HepG2 (cell line): ENCODE measurements around the gene EPHA3. TPM values are rescaled to one million over a fixed set of nuclear protein-coding genes. Genes with fewer than 3 reads are reported as not detected.
A peak's percentile ranks its signal among the peaks of the same experiment; 100 is the strongest.

ENCODE experiments used
- ATAC-seq: fragments of 200-7000 bp; cut with Tn5 transposase; 3 replicates; pipeline ENCODE4 v1.9.1; 2020; ENCODE audit warnings: mild to moderate bottlenecking, moderate library complexity
- BruUV-seq: library from RNA; stranded (reverse); fragments of 400-500 nt; replicated peaks from 2 replicates; lab custom pipeline; 2021; lab: Mats Ljungman, UMichigan
- CTCF ChIA-PET: fragments of 300-600 bp; formaldehyde crosslinking; extraction: SDS; loops from one replicate; lab custom pipeline; 2021; ENCODE audit warnings: low total read pairs, inconsistent platforms, low intra/inter-chr PET ratio; lab: Yijun Ruan, JAX
- POLR2A ChIA-PET: fragments of 350-600 bp; sonication (Branson Sonifier 250); formaldehyde crosslinking; loops from one replicate; lab custom pipeline; 2020; ENCODE audit warnings: antibody characterized with exemption, inconsistent platforms; lab: Yijun Ruan, JAX
- DNase-seq: peaks from one replicate; pipeline ENCODE4 v3.0.0-alpha.2; 2015; ENCODE audit warnings: low spot score
- FAIRE-seq: peaks from 3 replicates; lab custom pipeline; 2011; peaks lifted over from hg19 to GRCh38; lab: Jason Lieb, UNC
- H2AFZ ChIP-seq: one replicate; pipeline ENCODE4 v1.6.1; 2011; ENCODE audit warnings: low read length, inconsistent platforms
- H3K27ac ChIP-seq: fragments of 300-600 bp; 3 replicates; pipeline ENCODE4 v1.8.0; 2011; ENCODE audit warnings: mixed run types, mild to moderate bottlenecking, mixed read lengths, low read length, inconsistent platforms; ENCODE audit not compliant: insufficient read depth; ENCODE audit errors: extremely low read length
- H3K27me3 ChIP-seq, 2 experiments: fragments of 200-600 bp in 1 of 2; 2 replicates in 1 of 2; 3 replicates in 1 of 2; pipeline versions ENCODE4 v1.6.0 to v1.8.0; 2011; ENCODE audit warnings: low read length in 2 of 2, mild to moderate bottlenecking in 2 of 2, moderate library complexity in 2 of 2, inconsistent platforms in 1 of 2; ENCODE audit not compliant: insufficient read depth in 2 of 2, control insufficient read depth in 1 of 2
- H3K36me3 ChIP-seq, 2 experiments: fragments of 200-600 bp in 1 of 2; replicated peaks in 1 of 2; 2 replicates in 1 of 2; 3 replicates in 1 of 2; pipeline versions ENCODE4 v1.5.1 to v1.8.0; 2011; ENCODE audit warnings: low read length in 2 of 2, inconsistent platforms in 1 of 2; ENCODE audit not compliant: insufficient read depth in 2 of 2, control insufficient read depth in 1 of 2
- H3K4me1 ChIP-seq: 2 replicates; pipeline ENCODE4 v1.5.1; 2012; ENCODE audit warnings: low read length, inconsistent platforms; ENCODE audit not compliant: insufficient read depth
- H3K4me2 ChIP-seq: 2 replicates; pipeline ENCODE4 v1.6.0; 2011; ENCODE audit warnings: low read depth, low read length, inconsistent platforms
- H3K4me3 ChIP-seq, 3 experiments: fragments of 200-600 bp in 1 of 3; sonication (generic), shearing (Covaris generic) in 1 of 3; replicated peaks in 1 of 3; 2 replicates each; pipeline ENCODE4 v1.5.1; 2011 to 2016; ENCODE audit warnings: low read length in 3 of 3, inconsistent platforms in 2 of 3, low read depth in 2 of 3, mild to moderate bottlenecking in 2 of 3, control low read depth in 1 of 3, mixed read lengths in 1 of 3; ENCODE audit not compliant: insufficient read depth in 1 of 3
- H3K79me2 ChIP-seq: one replicate; pipeline ENCODE4 v1.6.1; 2011; ENCODE audit warnings: low read length, inconsistent platforms; ENCODE audit not compliant: insufficient read depth
- H3K9ac ChIP-seq: 2 replicates; pipeline ENCODE4 v1.6.0; 2011; ENCODE audit warnings: mild to moderate bottlenecking, low read depth, low read length, inconsistent platforms; ENCODE audit not compliant: insufficient read depth
- H3K9me3 ChIP-seq: 2 replicates; pipeline ENCODE4 v1.5.1; 2012; ENCODE audit warnings: mild to moderate bottlenecking, low read length
- H4K20me1 ChIP-seq: 2 replicates; pipeline ENCODE4 v1.6.0; 2011; ENCODE audit warnings: inconsistent platforms, mild to moderate bottlenecking, low read length, moderate library complexity; ENCODE audit not compliant: insufficient read depth
- CERS6 ChIP-seq: sonication (generic); formaldehyde crosslinking; IDR thresholded peaks from 2 replicates; pipeline ENCODE4 v1.5.0; 2020; ENCODE audit warnings: missing genetic modification reagents
- MAFF ChIP-seq: IDR thresholded peaks from 2 replicates; pipeline ENCODE4 v1.6.1; 2011; ENCODE audit warnings: low read depth, low read length, improper control_type of control experiment
- NR1H2 ChIP-seq: sonication (generic); formaldehyde crosslinking; IDR thresholded peaks from 2 replicates; pipeline ENCODE4 v1.8.1; 2022; ENCODE audit warnings: low read depth, missing genetic modification reagents, borderline replicate concordance
- PCBP1 ChIP-seq: fragments of 200-400 bp; formaldehyde crosslinking; IDR thresholded peaks from 2 replicates; pipeline ENCODE4 v1.6.1; 2017; ENCODE audit warnings: mild to moderate bottlenecking, low read depth, low read length, borderline replicate concordance
- RBM39 ChIP-seq: fragments of 200-400 bp; formaldehyde crosslinking; IDR thresholded peaks from one replicate; pipeline ENCODE4 v1.6.1; 2018; ENCODE audit warnings: antibody characterized with exemption, mild to moderate bottlenecking, low read depth, low read length; ENCODE audit not compliant: poor library complexity, severe bottlenecking
- ZHX2 ChIP-seq, 2 experiments: sonication (generic) in 1 of 2; formaldehyde crosslinking in 1 of 2; IDR thresholded peaks; 2 replicates each; pipeline versions ENCODE4 v1.6.1 to v1.9.0; 2014 to 2022; ENCODE audit warnings: antibody characterized with exemption in 1 of 2, borderline replicate concordance in 1 of 2, inconsistent platforms in 1 of 2, low read depth in 1 of 2, missing genetic modification reagents in 1 of 2
- ZNF597 ChIP-seq: sonication (generic); formaldehyde crosslinking; IDR thresholded peaks from 2 replicates; pipeline ENCODE4 v1.5.0; 2020; ENCODE audit warnings: missing genetic modification reagents
- ZNF609 ChIP-seq: sonication (generic); formaldehyde crosslinking; IDR thresholded peaks from 2 replicates; pipeline ENCODE4 v1.4.0; 2020; ENCODE audit warnings: mild to moderate bottlenecking, missing genetic modification reagents, borderline replicate concordance
- WGBS: methylation state at CpG from one replicate; pipeline ENCODE4 v1.1.6; 2017; ENCODE audit warnings: low lambda C conversion rate; 5-methylcytosine and 5-hydroxymethylcytosine counted together
- in situ Hi-C: cut with HindIII; loops from 2 replicates; pipeline ENCODE4 v1.10.0; 2017; ENCODE audit warnings: low pct_unique_long_range_greater_than_20kb; ENCODE audit not compliant: extremely low pct_ligation_motif_present
- intact Hi-C: fragments of 100-400 bp; cut with micrococcal nuclease; formaldehyde crosslinking; loops from one replicate; pipeline ENCODE4 v1.10.0; 2022; ENCODE audit not compliant: unreplicated experiment
- polyA plus RNA-seq, 8 experiments: library from polyadenylated mRNA; depleted of rRNA in 3 of 8; stranded (reverse) in 7 of 8; unstranded in 1 of 8; fragments of >200 nt; fragmentation: Illumina TruSeq in 4 of 8; extraction: Trizol in 4 of 8; gene quantifications; 2 replicates each; pipeline versions ENCODE4 v1.2.1 to v1.2.3, GENCODE V29; 2011 to 2016; ENCODE audit warnings: low read depth in 4 of 8, missing spikeins in 1 of 8, mixed read lengths in 1 of 8; ENCODE audit not compliant: insufficient read depth in 1 of 8
- total RNA-seq, 5 experiments: library from RNA; depleted of rRNA; stranded (reverse); fragments of >200 nt; fragmentation: Illumina TruSeq; extraction: Trizol; gene quantifications; 2 replicates each; pipeline ENCODE4 v1.2.3, GENCODE V29; 2016; ENCODE audit warnings: low read depth in 1 of 5

Gene EPHA3
- total and polyA plus RNA-seq, 2 of the 13 experiments (the other 11 are each of a cell fraction or from before 2014, with no cell fraction given): 0.01 TPM; not detected in 1

GRCh38 chr3:89061259-89061658 lies 46.2 kb upstream of the EPHA3 start:
- ATAC-seq (no peak), DNase-seq (no peak), FAIRE-seq (no peak)
- H3K79me2 ChIP-seq: no peaks in the 10 kb centered on the region
- no peaks in the 10 kb centered on the region for H4K20me1 ChIP-seq
- intact Hi-C loops (no loop called here), in situ Hi-C loops (no loop called here)
- ChIA-PET CTCF (no interaction called here), POLR2A (no interaction called here)
- H3K36me3 ChIP-seq: no peaks in the 10 kb centered on the region
- H3K4me1 ChIP-seq: no peaks in the 10 kb centered on the region
- BruUV-seq: no TSS peak
- no peak overlapping the region for H3K4me3 ChIP-seq
- H3K9ac ChIP-seq: no peak overlapping the region
- H3K27me3 ChIP-seq: no peaks in the 10 kb centered on the region
- no peak overlapping the region for H3K27ac ChIP-seq
- 3% methylated on average over 2 of the region's 2 CpGs for WGBS
- no peak overlapping the region for H3K4me2 ChIP-seq
- no peaks in the 10 kb centered on the region for H3K9me3 ChIP-seq
- no peak overlapping the region for H2AFZ ChIP-seq
- TF ChIP-seq MAFF (peak; percentile 91), PCBP1 (no peak), ZNF597 (no peak), CERS6 (CRISPR knock-in tag) (no peak), ZNF609 (CRISPR knock-in tag) (no peak), RBM39 (no peak), NR1H2 (CRISPR knock-in tag) (no peak), ZHX2 (IDR thresholded peaks at IDR 0.05; ENCODE audit: low read depth) (no peak), ZHX2 (CRISPR knock-in tag; IDR thresholded peaks at IDR 0.05; ENCODE audit: borderline replicate concordance) (no peak)
